GM21447 (cell line): ENCODE measurements around the gene PTK6.
"Not testable (repeated sequence)": the region's sequence is repeated elsewhere in the genome, so short reads cannot be mapped to it uniquely, and the experiment has no call there.

Experiments used
- ATAC-seq: cut with Tn5 transposase; IDR thresholded peaks from one replicate; pipeline ENCODE4 v1.9.1; 2021; ENCODE audit not compliant: unreplicated experiment

PTK6 gene

DNA sequence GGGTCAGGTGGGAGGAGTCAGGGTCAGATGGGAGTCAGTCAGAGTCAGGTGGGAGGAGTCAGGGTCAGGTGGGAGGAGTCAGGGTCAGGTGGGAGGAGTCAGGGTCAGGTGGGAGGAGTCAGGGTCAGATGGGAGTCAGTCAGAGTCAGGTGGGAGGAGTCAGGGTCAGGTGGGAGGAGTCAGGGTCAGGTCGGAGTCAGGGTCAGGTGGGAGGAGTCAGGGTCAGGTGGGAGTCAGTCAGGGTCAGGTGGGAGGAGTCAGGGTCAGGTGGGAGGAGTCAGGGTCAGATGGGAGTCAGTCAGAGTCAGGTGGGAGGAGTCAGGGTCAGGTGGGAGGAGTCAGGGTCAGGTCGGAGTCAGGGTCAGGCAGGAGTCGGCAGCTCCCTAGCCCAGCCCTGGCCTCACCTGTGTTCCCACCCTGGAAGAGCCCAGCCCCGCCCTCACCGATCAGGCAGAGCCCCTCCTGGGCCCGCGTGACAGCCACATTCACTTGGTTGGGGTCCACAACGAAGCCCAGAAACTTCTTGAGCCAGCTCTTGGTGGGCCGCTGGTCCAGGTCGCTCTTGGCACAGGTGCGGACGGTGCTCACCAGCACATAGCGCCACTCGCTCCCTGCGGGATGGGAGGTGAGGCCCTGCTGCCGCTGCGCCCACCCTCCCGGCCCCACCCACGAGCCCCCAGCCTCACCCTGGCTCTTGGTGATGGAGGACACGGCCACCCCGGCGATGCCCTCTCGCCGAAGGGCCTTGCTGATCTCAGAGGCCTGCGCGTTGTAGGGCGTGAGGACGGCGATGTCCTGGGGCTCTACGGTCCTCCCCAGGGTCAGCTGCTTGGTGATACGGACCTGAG, 22.5 kb upstream of the PTK6 start:
- ATAC-seq, result not testable (repeated sequence)

DNA sequence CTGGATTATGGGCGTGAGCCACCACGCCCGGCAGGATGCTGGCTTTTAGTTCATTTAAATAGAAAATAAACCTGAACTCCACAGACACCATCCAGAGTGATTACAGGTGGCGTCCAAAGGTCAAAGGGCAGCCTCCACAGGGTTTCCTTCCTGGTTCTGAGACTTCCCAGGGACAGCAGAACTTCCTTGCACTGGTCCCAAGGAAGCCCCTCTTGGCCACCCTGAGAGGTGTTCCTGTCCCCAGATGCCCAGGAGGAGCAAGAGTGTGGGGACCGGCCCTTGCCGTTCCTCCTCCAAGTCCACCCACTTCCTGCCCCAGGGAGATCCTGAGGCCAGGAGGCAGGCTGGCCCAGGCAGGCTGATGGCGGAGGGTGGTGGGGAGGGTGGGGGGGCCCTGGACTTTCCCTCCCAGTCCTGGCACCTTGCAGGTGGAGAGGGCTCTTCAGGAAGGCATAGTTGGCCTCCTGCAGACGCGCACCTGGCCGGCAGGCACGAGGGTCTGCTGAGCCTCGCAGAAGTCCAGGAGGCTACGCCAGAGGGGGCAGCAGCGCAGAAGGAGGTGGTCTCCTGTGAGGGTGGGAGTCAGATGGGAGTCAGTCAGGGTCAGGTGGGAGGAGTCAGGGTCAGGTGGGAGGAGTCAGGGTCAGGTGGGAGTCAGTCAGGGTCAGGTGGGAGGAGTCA, 21.8 kb upstream of the PTK6 start:
- no peak for ATAC-seq

DNA sequence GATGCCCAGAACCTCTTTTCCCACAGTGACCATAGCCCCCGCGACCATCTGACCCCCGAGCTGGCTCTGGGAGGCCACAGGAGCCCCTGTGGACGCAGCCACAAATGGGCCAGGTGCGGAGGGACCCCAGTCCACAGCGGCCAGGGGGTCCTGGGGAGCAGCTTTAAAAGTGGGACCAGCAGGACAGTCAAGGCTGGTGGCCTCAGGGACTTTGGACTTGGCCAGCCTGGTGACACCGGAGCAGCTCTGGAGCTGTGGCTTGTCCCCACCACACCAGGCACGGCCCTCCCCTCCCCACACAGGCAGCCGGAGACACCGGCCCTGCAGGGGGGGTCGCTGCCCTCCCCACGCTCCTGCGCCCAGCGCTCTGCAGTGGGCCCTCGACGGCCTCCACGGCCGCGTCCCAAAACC, 20.3 kb upstream of the PTK6 start:
- no peak for ATAC-seq

DNA sequence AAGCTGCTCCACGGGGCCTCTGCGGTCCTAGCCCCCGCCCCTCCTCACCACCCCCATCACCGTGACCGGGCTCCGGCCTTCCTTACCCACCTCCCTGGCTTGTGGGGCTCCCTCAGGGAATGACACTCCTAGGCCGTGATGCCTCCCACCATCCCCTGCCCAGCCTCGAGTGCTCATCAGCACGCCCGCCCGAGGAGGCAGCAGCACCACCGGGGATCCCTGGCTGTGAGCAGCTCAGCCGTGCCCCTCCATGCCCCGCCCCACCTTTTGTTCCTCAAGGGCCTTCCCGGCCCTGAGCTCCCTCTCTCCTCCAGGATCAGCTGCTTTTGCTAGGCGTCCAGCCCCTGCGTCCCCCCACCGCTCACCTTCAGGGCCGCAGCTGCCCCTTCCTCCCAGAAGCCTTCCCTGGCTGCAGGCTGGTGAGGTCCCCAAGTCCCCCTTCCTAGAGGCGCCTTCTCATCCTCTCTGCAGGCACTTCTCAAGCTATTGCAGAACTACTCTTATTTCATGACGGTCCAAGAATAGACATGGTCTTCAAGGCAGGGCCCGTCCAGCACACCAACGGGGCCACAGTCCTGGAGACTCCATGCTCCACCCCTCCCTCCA, 19.8 kb upstream of the PTK6 start:
- no peak for ATAC-seq

DNA sequence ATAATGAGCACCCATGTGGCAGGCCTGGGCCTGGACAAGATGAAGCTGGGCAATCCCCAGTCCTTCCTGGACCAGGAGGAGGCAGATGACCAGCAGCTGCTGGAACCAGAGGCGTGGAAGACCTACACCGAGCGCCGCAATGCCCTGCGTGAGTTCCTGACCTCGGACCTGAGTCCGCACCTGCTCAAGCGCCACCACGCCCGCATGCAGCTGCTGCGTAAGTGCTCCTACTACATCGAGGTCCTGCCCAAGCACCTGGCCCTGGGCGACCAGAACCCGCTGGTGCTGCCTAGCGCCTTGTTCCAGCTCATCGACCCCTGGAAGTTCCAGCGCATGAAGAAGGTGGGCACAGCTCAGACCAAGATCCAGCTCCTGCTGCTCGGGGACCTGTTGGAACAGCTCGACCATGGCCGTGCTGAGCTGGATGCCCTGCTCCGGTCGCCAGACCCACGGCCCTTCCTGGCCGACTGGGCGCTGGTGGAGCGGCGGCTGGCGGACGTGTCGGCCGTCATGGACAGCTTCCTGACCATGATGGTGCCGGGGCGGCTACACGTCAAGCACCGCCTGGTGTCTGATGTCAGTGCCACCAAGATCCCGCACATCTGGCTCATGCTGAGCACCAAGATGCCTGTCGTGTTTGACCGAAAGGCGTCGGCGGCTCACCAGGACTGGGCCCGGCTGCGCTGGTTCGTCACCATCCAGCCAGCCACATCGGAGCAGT, 18.6 kb upstream of the PTK6 start:
- ATAC-seq, result no peak

DNA sequence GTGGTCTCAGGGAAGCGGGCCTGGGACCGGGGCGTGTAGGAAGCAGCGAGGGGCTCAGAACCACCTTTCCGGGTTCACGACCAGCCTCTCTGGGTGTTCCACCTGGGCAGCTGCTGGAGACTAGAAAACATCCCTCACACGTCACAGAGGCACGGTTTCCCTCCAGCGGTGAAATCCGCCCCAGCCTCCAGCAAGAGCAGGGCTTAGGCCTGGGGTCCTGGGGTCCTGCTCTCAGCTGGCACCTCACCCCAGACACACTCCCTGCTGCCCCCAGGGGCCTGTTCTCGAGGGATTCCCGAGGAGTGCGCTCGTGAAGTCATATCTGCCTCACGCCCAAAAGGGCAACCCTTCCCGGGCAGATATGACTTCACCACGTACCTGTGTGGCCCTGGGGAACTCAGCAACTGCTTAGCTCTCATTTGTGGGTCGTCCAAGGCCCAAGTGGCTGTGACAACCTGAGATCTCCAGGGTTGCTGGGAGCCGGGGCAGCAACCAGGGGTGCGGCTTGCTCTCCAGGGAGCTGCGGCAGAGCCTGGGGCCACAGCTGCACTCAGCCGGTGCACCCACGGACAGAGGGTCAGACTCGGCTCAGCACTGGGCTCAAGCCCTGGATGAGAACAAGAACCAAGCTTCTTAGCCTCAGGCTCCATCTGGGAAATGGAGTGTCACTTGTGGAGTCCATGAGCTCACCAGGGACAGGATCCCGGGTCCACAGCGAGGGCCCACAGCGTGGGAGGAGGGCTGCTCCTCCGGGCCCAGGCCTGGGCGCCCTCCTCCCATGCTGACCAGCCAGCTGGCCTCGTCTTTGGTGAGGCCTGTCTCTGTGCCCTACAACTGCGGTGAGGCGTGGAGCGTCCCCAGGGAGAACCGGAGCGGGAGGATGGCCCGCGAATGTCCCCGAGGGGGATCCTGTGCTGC, 17.4 kb upstream of the PTK6 start:
- no peak for ATAC-seq

DNA sequence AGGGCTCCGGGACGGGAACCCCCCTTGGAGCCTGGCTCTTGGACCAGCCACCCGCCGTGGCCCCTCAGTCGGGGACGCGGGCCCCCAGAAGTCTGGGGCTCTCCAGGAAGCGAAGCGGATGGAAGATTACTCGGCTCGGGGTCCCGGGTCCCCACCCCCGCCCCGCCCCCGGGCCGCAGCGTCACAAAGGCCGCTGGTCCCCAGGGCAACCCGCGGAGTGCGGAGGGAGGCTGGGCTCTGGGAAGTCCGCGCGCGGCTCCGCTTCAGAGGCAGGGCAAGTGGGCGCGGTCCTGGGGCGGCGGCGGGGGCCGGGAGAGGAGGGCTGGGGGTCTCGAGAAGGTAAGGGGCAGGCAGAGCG, 16.7 kb upstream of the PTK6 start, which contains the start of gene FNDC11:
TSS of gene FNDC11 (plus strand) at position 227 of the 358 bp plus-strand sequence. CDS start 1,505 bp downstream, outside the sequence.
- ATAC-seq, result peak; percentile 23

DNA sequence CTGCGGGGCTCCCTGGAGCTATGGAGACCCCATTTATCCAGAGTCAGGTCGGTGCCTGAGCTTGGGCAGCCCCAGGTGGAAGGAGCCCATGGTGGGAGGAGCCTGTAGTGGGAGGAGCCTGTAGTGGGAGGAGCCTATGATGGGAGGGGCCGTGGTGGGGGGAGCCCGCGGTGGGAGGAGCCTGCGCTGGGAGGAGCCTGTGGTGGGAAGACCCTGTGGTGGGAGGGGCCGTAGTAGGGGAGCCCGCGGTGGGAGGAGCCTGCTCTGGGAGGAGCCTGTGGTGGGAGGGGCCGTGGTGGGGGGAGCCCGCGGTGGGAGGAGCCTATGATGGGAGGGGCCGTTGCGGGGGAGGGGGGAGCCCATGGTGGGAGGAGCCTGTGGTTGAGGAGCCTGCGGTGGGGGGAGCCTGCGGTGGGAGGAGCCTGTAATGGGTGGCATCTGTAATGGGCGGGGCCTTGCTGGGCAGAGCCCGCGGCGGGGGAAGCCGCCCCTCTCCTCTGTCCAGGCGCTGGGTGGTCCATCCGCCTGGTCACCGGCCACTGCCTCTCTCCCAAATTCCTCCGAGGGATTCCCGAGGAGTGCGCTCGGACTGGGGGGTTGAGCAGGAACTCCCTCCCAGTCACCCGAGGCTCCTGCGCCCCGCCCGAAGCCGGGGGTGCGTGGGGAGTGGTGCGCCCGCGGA, 16.2 kb upstream of the PTK6 start:
- ATAC-seq, result peak; percentile 46

DNA sequence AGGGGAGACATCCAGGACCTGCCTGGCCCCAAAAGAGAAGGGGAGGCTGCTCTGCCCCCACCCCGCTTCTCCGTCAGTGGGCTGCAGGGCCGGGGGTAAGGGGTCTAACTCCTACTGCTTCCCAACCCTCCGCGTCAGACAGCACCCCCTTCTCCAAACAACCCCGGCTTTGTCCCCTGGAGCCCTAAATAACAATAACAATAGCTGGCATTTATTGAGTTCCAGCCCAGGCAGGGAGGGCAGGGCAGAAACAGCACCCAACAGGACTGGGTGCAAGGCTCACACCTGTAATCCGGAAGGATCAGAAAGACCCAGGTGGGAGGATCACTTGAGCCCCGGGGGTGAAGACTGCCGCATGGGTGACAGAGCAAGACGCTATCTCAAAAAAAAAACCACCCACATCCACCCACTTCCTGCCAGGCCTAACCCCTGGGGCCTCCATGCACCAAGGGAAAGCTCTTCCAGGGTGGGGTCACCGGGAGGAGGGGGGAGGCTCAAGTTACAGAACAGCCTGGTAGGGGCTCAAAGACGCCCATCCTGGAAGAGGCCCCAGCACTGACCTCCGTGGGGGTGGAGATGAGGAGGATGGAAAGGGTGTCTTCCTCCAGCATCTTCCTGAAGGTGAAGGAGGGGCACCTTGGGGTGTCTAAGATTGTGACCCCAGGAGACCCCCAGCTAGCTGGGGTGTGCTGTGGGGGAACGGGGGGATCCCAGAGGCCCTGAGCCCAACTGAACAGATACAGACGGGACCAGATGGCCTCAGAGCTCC, 15.5 kb upstream of the PTK6 start:
- peak; percentile 52 for ATAC-seq

DNA sequence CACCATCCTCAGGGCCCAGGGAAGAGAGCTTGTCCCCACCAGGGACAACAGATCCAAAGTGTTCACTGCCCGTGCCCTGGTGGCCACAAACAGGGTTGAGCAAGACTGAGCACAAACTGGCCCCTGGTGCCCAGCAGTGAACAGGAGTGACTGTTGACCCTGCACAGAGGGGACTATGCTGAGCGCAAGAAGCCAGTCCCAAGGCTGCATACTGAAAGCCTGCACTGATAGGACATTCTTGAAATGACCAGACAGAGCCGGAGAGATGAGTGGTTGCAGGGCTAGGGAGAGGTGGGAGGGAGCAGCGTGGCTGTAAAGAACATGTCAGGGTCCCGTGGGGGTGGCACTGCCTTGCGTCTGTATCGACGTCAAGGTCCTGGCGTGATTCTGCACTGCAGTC, 13.9 kb upstream of the PTK6 start:
- ATAC-seq, result no peak

DNA sequence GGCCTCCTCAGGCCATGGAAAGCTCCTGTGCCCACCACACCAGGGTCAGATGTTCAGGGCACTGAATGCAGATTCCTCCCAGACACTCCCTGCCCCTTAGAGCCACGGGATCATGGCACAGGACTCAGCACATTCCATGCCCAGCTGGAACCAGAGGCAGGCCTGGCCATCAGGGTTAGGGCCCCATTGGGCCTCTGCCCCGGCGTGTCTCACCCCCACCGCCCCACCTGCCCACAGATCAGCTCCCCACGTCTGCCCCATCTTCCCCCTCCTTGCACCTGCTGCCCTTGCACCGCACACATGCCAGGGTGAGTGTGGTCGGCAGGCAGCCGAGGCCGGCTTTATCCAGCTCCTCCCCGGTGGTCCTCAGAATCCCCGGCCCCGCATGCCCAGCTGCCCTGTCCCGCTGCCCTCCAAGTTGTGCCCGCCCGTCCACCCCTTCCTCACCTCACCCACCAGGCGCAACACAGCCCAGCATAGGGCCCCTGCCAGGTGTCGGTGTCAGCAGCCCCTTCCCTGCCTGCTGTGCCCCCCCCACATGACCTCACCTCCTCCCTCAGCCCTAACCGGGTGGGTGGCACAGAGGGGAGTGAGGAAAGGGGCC, 12.6 kb upstream of the PTK6 start:
- ATAC-seq, result no peak

DNA sequence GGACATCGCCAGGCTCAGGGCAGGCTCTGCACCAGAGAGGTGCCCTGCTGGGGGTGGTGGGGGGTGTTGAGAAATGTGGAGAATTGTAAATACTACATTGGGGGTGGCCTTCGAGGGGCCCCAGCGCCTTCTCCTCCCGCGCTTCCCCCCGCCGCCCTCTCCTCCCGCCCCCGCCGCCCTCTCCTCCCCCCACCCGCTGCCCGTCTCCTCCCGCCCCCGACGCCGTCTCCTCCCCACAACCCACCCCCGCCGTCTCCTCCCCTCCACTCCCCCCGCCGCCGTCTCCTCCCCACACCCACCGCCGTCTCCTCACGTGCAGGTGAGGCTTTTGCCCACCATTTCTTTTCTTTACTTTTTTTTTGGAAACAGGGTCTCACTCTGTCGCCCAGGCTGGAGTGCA, 11.8 kb upstream of the PTK6 start:
- no peak for ATAC-seq

DNA sequence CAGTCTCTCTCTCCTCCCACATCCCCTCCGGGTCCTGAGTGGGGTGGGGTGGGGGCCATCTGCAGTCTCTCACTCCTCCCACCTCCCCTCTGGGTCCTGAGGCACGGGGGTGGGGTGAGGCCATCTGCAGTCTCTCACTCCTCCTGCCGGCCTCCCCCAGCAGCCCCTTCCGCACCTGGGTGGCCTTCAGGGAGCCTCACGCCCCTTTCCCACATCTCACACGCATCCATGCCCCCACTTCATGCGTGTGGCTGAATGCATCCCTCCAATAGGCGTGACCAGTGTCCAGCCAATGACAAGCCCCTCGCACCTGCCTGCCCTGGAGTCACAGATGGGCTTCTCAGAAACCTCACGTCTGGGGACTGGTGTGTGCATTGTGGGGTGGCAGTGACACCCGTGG, 11.4 kb upstream of the PTK6 start:
- no peak for ATAC-seq

DNA sequence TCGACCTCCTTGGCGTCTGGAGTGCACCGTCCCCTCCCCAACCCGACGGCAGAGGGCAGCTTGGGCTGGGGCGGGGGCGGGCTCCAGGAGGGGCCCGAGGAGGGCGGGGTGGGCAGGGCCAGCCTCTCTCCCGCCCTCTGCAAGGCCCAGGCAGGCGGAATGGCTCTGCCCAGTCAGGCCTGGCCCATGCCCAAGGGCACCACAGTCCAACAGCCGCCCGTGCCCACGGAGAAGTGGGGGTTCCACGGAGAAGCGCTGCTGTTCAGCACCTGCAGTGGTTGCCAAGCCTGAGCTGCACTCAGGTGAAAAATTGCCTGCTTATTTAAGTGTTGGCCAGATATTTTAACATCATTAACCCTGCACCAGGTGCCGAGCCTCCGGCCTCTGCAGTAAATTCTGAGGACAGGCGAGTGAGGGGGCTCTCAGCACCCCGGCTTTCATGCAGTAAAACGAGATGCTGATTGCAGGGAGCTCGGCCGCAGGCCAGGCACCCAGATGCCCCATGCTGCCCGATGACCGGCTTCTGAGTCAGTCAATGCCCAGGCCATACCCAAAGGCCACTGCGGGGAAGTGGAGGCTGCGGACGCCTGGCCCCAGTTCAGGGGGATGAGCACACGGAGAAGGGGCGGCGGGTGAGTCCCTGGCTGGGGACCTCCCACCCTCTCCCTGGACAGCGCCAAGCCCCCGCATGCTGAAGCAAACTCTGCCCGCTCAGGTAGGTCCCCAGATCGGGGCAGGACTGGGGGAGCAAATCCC, 10.7 kb upstream of the PTK6 start, which contains the start of gene SRMS:
TSS of gene SRMS (minus strand) at position 25 of the 756 bp plus-strand sequence. CDS start 286 bp downstream, outside the sequence.
- no peak for ATAC-seq

DNA sequence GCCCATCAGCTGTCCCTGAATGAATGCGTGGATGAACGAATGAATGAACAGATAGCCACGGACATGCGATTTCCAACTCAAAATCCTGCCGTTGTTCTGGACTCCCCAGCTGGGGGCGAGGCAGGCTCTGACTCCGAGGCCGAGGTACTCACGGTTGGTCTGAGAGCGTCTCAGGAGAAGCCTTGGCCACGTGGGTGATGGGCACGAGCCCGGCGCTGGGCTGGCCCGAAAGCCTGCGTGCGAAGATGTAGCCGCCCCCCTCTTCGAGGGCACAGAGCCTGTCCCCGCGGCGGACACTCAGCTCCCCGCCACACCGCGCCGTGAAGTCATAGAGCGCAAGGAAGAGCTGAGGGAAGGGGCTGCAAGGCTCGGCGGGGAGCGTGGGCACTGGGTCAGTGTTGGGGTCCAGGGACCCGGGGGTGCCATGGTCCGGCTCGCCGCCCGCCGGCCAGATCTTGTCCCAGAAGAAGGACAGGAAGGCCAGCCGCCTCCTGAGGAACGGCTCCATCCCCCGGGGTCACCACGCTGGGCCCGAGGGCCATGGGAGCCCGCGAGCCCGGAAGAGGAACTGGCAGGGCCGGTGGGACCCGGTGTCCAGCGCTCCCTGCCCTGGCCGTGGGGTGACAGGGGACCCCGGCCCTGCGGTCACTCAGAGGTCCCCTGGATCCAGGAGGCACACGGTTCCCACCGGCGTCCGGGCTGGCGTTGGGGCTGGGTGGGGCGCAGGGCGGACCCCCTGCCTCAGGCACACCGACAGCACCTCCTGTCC, 10.0 kb upstream of the PTK6 start:
- ATAC-seq, result no peak

DNA sequence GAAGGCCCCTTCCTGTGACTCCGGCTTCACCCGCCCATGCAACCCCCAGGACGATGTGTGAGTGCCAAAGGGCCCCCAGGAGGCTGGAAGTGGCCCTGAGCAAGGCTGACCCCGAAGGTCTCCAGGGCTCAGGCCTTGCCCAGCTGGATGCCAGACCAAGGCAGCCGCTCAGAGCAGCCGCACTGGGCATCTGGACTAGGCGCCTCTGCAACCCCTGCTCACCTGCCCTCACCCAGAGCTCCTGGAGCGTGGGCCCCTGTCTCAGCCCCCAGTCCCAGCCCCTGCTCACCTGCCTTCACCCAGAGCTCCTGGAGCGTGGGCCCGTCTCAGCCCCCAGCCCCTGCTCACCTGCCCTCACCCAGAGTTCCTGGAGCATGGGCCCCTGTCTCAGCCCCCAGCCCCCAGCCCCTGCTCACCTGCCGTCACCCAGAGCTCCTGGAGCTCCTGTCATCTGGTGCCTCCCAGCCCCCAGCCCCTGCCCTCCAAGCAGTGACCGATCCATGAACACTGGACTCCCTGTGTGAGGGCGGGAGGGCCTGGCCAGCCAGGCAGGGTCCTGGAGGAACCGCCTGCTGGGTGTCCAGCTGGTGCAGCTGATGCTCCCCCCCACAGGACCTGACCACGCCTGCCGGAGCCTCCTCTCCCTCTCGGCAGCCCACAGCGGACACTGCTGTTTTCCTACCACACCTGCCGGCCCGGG, 9.2 kb upstream of the PTK6 start:
- ATAC-seq, result no peak
